DOHH2 (cell line): ENCODE results near the gene MRFAP1.

ENCODE experiments used
- EZH2phosphoT487 ChIP-seq: fragments of 200-600 bp; sonication (generic); IDR thresholded peaks from 2 replicates; pipeline ENCODE4 v1.6.1; 2017; ENCODE audit warnings: borderline replicate concordance, mild to moderate bottlenecking, antibody characterized with exemption, low read length, moderate library complexity, mixed read lengths
- TF ChIP-seq, protein P1 (sequence below): fragments of 200-600 bp; sonication (generic); IDR thresholded peaks from one replicate; pipeline ENCODE4 v1.5.1; 2014; ENCODE audit warnings: antibody characterized with exemption, mild to moderate bottlenecking, low read depth, low read length; ENCODE audit not compliant: poor library complexity, severe bottlenecking

DNA sequence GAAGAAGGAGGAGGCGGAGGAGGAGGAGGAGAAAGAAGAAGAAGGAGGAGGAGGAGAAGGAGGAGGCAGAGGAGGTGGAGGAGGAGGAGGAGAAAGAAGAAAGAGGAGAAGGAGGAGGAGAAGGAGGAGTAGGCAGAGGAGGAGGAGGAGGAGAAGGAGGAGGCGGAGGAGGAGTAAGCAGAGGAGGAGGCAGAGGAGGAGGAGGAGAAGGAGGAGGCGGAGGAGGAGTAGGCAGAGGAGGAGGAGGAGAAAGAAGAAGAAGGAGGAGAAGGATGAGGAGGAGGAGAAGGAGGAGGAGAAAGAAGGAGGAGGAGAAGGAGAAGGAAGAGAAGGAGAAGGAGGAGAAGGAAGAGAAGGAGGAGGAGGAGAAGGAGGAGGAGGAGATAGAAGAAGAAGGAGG, 19.9 kb downstream of the MRFAP1 start:
- TF ChIP-seq, protein P1, sequence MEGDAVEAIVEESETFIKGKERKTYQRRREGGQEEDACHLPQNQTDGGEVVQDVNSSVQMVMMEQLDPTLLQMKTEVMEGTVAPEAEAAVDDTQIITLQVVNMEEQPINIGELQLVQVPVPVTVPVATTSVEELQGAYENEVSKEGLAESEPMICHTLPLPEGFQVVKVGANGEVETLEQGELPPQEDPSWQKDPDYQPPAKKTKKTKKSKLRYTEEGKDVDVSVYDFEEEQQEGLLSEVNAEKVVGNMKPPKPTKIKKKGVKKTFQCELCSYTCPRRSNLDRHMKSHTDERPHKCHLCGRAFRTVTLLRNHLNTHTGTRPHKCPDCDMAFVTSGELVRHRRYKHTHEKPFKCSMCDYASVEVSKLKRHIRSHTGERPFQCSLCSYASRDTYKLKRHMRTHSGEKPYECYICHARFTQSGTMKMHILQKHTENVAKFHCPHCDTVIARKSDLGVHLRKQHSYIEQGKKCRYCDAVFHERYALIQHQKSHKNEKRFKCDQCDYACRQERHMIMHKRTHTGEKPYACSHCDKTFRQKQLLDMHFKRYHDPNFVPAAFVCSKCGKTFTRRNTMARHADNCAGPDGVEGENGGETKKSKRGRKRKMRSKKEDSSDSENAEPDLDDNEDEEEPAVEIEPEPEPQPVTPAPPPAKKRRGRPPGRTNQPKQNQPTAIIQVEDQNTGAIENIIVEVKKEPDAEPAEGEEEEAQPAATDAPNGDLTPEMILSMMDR, result no peak
- TF ChIP-seq EZH2phosphoT487, result no peak
